Epithelial cell of esophagus (primary cell): ENCODE results near the gene CLSTN2.

Experiments used
- DNase-seq: peaks from one replicate; pipeline ENCODE4 v3.0.0; 2010; ENCODE audit warnings: low read depth
- H3K4me3 ChIP-seq: 2 replicates; pipeline ENCODE4 v1.5.1; 2011; ENCODE audit warnings: mild to moderate bottlenecking, low read length, control low read depth
- TF ChIP-seq, protein P1 (sequence below): IDR thresholded peaks from 2 replicates; pipeline ENCODE4 v1.5.1; 2011; ENCODE audit warnings: low read depth, mild to moderate bottlenecking, low read length, control low read depth, inconsistent platforms; ENCODE audit not compliant: insufficient read depth; ENCODE audit errors: missing control alignments

Gene CLSTN2

DNA sequence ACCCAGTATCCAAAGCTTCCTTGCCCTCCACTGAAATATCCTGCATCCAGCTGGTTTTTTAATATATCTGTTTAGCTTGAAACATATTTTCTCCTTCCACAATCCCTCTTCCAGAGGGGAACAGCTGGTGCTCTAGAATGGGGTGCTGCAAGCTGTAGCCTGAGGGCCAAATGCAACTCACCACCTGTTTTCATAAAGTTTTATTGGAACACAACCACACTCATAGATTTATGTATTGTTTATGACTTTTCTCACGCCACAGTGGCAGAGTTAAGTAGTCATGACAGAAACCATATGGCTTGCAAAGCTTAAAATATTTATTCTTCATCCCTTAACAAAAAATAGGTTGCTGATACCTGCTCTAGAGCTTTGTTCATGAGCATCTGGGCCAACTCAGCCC lies 298.7 kb downstream of the CLSTN2 start:
- TF ChIP-seq, protein P1, sequence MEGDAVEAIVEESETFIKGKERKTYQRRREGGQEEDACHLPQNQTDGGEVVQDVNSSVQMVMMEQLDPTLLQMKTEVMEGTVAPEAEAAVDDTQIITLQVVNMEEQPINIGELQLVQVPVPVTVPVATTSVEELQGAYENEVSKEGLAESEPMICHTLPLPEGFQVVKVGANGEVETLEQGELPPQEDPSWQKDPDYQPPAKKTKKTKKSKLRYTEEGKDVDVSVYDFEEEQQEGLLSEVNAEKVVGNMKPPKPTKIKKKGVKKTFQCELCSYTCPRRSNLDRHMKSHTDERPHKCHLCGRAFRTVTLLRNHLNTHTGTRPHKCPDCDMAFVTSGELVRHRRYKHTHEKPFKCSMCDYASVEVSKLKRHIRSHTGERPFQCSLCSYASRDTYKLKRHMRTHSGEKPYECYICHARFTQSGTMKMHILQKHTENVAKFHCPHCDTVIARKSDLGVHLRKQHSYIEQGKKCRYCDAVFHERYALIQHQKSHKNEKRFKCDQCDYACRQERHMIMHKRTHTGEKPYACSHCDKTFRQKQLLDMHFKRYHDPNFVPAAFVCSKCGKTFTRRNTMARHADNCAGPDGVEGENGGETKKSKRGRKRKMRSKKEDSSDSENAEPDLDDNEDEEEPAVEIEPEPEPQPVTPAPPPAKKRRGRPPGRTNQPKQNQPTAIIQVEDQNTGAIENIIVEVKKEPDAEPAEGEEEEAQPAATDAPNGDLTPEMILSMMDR, result no peak
- H3K4me3 ChIP-seq, result no peak overlapping the region
- DNase-seq, result no peak

GRCh38 chr3:140234256-140234655 lies 299.3 kb downstream of the CLSTN2 start:
- TF ChIP-seq, protein P1, result no peak
- no peak for DNase-seq

GRCh38 chr3:140236836-140237501 lies 302.0 kb downstream of the CLSTN2 start:
- no peak for DNase-seq
- no peak overlapping the region for H3K4me3 ChIP-seq
- TF ChIP-seq, protein P1, result no peak

More at GRCh38 chr3:140234256-140234655, 299.3 kb downstream of the CLSTN2 start:
- no peak overlapping the region for H3K4me3 ChIP-seq

DNA sequence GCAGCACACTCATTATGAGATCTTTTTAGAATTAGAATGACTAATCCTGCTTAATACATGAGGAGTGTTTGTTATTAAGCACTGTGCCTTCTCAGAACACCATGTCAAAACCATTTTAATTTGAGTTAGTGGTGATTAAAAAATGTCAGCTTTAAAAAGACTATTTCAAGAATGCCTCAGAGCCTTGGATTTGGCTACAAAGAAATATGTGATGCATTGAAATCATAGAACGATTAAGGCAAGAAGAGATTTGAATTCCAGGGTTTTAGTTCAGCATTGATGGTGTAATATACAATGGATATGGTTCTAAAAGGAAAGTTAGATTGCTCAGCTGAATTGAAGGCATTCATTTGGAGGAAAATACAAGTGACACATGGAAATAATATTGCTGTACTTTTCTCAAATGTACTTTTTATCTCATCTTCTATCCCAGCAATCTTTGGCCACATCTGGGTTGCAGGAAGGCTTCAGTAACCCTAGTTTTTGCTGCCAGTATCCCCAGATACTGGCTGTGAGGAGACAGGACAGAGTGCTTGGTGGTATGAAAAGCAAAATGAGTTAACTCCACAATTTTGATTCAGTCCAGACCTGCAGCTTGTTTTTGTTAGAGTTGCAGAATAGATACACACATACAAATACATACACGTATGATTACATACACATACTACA lies 303.8 kb downstream of the CLSTN2 start:
- DNase-seq, result no peak

DNA sequence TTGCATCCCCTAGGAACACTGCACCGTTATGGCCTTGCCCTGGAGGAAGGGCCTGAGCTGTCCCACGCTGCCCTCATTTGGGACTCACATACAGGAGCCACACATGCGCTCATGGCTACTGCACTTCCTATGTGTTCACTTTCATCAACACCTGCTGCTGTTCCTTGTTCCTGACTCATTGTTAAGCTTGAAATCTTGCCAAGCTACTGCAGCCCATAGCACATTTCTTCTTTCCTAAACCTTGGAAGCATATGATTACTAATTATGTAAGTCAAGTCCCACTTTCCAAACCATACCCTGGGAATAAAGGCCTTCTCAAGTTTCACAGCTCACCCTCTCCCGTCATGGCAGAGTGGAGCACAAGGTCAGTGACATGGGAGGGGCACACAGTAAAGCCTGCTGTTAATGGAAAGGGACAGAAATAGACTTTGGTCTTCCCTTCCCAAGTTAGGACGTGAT lies 307.9 kb downstream of the CLSTN2 start:
- TF ChIP-seq, protein P1, result no peak
- peak; percentile 40 for DNase-seq
- no peak overlapping the region for H3K4me3 ChIP-seq

More for the DNA sequence above, 303.8 kb downstream of the CLSTN2 start:
- TF ChIP-seq, protein P1, result no peak
- no peak overlapping the region for H3K4me3 ChIP-seq

GRCh38 chr3:140243575-140243974 lies 308.6 kb downstream of the CLSTN2 start:
- TF ChIP-seq, protein P1, result no peak
- no peak for DNase-seq
- no peak overlapping the region for H3K4me3 ChIP-seq
